ENCODE measurements around the gene ZNF17. TPM values are rescaled to one million over a fixed set of nuclear protein-coding genes. Genes with fewer than 3 reads are reported as not detected.
"Not testable (repeated sequence)": the region's sequence is repeated elsewhere in the genome, so short reads cannot be mapped to it uniquely, and the experiment has no call there.

The ZNF17 gene
- total and polyA plus RNA-seq, 8 donors, result 1.5 to 138 (median 3.6) TPM

GRCh38 chr19:57363688-57364181 lies 47.2 kb upstream of the ZNF17 start:
- TF ChIP-seq POLR2A (IDR thresholded peaks at IDR 0.05) (no peak), POLR2AphosphoS5 (IDR thresholded peaks at IDR 0.05) (no peak), EP300 (IDR thresholded peaks at IDR 0.05) (no peak)
- TF ChIP-seq, protein P1, sequence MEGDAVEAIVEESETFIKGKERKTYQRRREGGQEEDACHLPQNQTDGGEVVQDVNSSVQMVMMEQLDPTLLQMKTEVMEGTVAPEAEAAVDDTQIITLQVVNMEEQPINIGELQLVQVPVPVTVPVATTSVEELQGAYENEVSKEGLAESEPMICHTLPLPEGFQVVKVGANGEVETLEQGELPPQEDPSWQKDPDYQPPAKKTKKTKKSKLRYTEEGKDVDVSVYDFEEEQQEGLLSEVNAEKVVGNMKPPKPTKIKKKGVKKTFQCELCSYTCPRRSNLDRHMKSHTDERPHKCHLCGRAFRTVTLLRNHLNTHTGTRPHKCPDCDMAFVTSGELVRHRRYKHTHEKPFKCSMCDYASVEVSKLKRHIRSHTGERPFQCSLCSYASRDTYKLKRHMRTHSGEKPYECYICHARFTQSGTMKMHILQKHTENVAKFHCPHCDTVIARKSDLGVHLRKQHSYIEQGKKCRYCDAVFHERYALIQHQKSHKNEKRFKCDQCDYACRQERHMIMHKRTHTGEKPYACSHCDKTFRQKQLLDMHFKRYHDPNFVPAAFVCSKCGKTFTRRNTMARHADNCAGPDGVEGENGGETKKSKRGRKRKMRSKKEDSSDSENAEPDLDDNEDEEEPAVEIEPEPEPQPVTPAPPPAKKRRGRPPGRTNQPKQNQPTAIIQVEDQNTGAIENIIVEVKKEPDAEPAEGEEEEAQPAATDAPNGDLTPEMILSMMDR (IDR thresholded peaks at IDR 0.05), result no peak
- Histone ChIP-seq H3K27me3 (no peaks in the 10 kb centered on the region), H3K27ac (peak overlapping the region; percentile 92 to 98 (median 96)), H3K36me3 (peaks cover 0 to 36% (median 12%) of the 10 kb centered on the region in 4 donors), H3K9me3 (peaks cover 8 to 67% (median 48%) of the 10 kb centered on the region in 4 donors), H3K4me1 (peaks cover 4 to 20% (median 14%) of the 10 kb centered on the region in 4 donors), H3K4me3 (peak overlapping the region; percentile 82 to 86 (median 83))
- DNase-seq, result peak in 1 of 2 donors; percentile 57
- 0 to 6% (median 1%) methylated on average over 3 to 16 of the region's 18 CpGs for WGBS, 5 donors
- intact Hi-C loops (cut with DNase I; ENCODE audit: low total_unique reads), result no loop called here

GRCh38 chr19:57366776-57367175 lies 44.2 kb upstream of the ZNF17 start:
- H3K9me3 ChIP-seq, result peaks cover 8 to 40% (median 25%) of the 10 kb centered on the region in 4 donors
- H3K4me3 ChIP-seq, result no peak overlapping the region
- H3K27me3 ChIP-seq, result no peaks in the 10 kb centered on the region
- WGBS, 5 donors, result 90 to 98% (median 97%) methylated on average over 2 of the region's 2 CpGs
- intact Hi-C loops (cut with DNase I; ENCODE audit: low total_unique reads), result no loop called here
- H3K27ac ChIP-seq, result no peak overlapping the region
- no peak for DNase-seq
- TF ChIP-seq, protein P1 (IDR thresholded peaks at IDR 0.05), result no peak
- TF ChIP-seq EP300 (IDR thresholded peaks at IDR 0.05) (no peak), POLR2AphosphoS5 (IDR thresholded peaks at IDR 0.05) (no peak)
- peaks cover 4 to 27% (median 18%) of the 10 kb centered on the region in 4 donors for H3K36me3 ChIP-seq
- H3K4me1 ChIP-seq, result peaks cover 4 to 20% (median 14%) of the 10 kb centered on the region in 4 donors

GRCh38 chr19:57374179-57374578 lies 36.8 kb upstream of the ZNF17 start:
- WGBS, 5 donors, result 94 to 98% (median 95%) methylated on average over 4 to 6 of the region's 6 CpGs
- TF ChIP-seq, protein P1 (IDR thresholded peaks at IDR 0.05), result no peak
- TF ChIP-seq POLR2AphosphoS5 (IDR thresholded peaks at IDR 0.05), result no peak
- TF ChIP-seq EP300 (IDR thresholded peaks at IDR 0.05), result no peak
- no peak for TF ChIP-seq POLR2A (IDR thresholded peaks at IDR 0.05)
- Histone ChIP-seq H3K27me3 (no peaks in the 10 kb centered on the region), H3K9me3 (peaks cover 22 to 84% (median 62%) of the 10 kb centered on the region in 4 donors), H3K36me3 (peaks cover 40 to 84% (median 75%) of the 10 kb centered on the region in 4 donors), H3K4me1 (no peaks in the 10 kb centered on the region), H3K4me3 (no peak overlapping the region), H3K27ac (no peak overlapping the region)
- DNase-seq, result no peak
- intact Hi-C loops (cut with DNase I; ENCODE audit: low total_unique reads), result no loop called here

DNA sequence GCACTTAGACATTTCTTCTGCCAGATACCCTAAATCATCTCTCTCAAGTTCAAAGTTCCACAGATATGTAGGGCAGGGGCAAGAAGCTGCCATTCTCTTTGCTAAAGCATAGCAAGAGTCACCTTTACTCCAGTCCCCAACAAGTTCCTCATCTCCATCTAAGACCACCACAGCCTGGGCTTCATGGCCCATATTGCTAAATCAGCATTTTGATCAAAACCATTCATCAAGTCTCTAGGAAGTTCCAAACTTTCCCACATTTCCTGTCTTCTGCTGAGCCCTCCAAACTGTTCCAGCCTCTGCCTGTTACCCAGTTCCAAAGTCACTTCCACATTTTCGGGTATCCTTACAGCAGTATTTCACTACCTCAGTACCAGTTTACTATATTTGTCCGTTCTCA lies 36.3 kb upstream of the ZNF17 start:
- Histone ChIP-seq H3K9me3 (peaks cover 22 to 88% (median 66%) of the 10 kb centered on the region in 4 donors), H3K36me3 (peaks cover 40 to 84% (median 75%) of the 10 kb centered on the region in 4 donors)
- WGBS, 5 donors, result 94 to 97% (median 95%) methylated on average over 2 of the region's 2 CpGs
- H3K4me1 ChIP-seq; H3K27ac ChIP-seq; H3K27me3 ChIP-seq; DNase-seq; H3K4me3 ChIP-seq; intact Hi-C loops (cut with DNase I; ENCODE audit: low total_unique reads): not testable (repeated sequence)

- H3K9me3 ChIP-seq, result peaks cover 22 to 100% (median 76%) of the 10 kb centered on the region in 4 donors
- DNase-seq, result no peak
- intact Hi-C loops (cut with DNase I; ENCODE audit: low total_unique reads), result no loop called here
- TF ChIP-seq POLR2A (IDR thresholded peaks at IDR 0.05) (no peak), POLR2AphosphoS5 (IDR thresholded peaks at IDR 0.05) (no peak), EP300 (IDR thresholded peaks at IDR 0.05) (no peak)
- TF ChIP-seq, protein P1 (IDR thresholded peaks at IDR 0.05), result no peak
- peaks cover 40 to 79% (median 71%) of the 10 kb centered on the region in 4 donors for H3K36me3 ChIP-seq
- no peak overlapping the region for H3K4me3 ChIP-seq
- no peaks in the 10 kb centered on the region for H3K4me1 ChIP-seq
- no peaks in the 10 kb centered on the region for H3K27me3 ChIP-seq
- no peak overlapping the region for H3K27ac ChIP-seq
- WGBS, 5 donors, result 93 to 96% (median 94%) methylated on average over 6 of the region's 6 CpGs
Observed at GRCh38 chr19:57376151-57376550, 34.8 kb upstream of the ZNF17 start.

All from stomach (tissue), 9 donors.